Gastroesophageal sphincter (tissue), 4 donors: Measurements from ENCODE around the gene DRD4. TPM values are rescaled to one million over a fixed set of nuclear protein-coding genes. Genes with fewer than 3 reads are reported as not detected.

Experiments used
- ATAC-seq: fragments of 150-250 bp; one replicate; pipeline ENCODE4 v1.9.1; 2016; ENCODE audit warnings: mild to moderate bottlenecking, moderate library complexity
- H3K27ac ChIP-seq, 4 donors: fragments of 200-600 bp; sonication (generic) in 3 of 4; 1 replicate in 3 of 4; 2 replicates in 1 of 4; pipeline ENCODE4 v1.5.1; 2016 to 2019
- H3K27me3 ChIP-seq: fragments of 200-600 bp; sonication (generic); one replicate; pipeline ENCODE4 v1.5.1; 2019
- H3K36me3 ChIP-seq, 2 donors: fragments of 200-600 bp; sonication (generic); one replicate each; pipeline ENCODE4 v1.5.1; 2019; ENCODE audit warnings: control low read depth in 1 of 2
- H3K4me1 ChIP-seq, 3 donors: fragments of 200-600 bp; sonication (generic); 1 replicate in 2 of 3; 2 replicates in 1 of 3; pipeline ENCODE4 v1.5.1; 2016 to 2019; ENCODE audit warnings: control low read depth in 2 of 3
- H3K4me3 ChIP-seq, 2 donors: fragments of 200-600 bp; sonication (generic); one replicate each; pipeline ENCODE4 v1.5.1; 2019; ENCODE audit warnings: mild to moderate bottlenecking in 1 of 2, moderate library complexity in 1 of 2
- H3K9me3 ChIP-seq, 3 donors: fragments of 200-600 bp; sonication (generic); one replicate each; pipeline ENCODE4 v1.5.1; 2017 to 2019; ENCODE audit warnings: control low read depth in 2 of 3
- CTCF ChIP-seq, 4 experiments: fragments of 200-600 bp in 2 of 4; fragments of 450-650 bp in 2 of 4; sonication (generic) in 1 of 4; IDR thresholded peaks; one replicate each; pipeline ENCODE4 v1.5.1; 2017 to 2019; ENCODE audit warnings: antibody characterized with exemption in 4 of 4, mild to moderate bottlenecking in 2 of 4, moderate library complexity in 2 of 4
- EP300 ChIP-seq: sonication (generic); formaldehyde crosslinking; IDR thresholded peaks from one replicate; pipeline ENCODE4 v1.6.1; 2017; ENCODE audit warnings: antibody characterized with exemption, mild to moderate bottlenecking
- POLR2A ChIP-seq, 2 donors: fragments of 450-650 bp; IDR thresholded peaks; one replicate each; pipeline ENCODE4 v1.6.1; 2017; ENCODE audit warnings: antibody characterized with exemption in 2 of 2, mild to moderate bottlenecking in 2 of 2, moderate library complexity in 1 of 2
- POLR2AphosphoS5 ChIP-seq: sonication (generic); formaldehyde crosslinking; IDR thresholded peaks from one replicate; pipeline ENCODE4 v1.6.1; 2017; ENCODE audit warnings: antibody characterized with exemption
- WGBS, 2 donors: methylation state at CpG; one replicate each; pipeline ENCODE4 v1.1.5; 2018; ENCODE audit warnings: low coverage in 1 of 2; 5-methylcytosine and 5-hydroxymethylcytosine counted together
- total RNA-seq, 4 donors: library from RNA; depleted of rRNA; stranded (reverse); fragments of >200 nt; gene quantifications; one replicate each; pipeline ENCODE4 v1.1.0, GENCODE V29; 2016

The DRD4 gene
- total RNA-seq, 4 donors from 2014 or later = 0.27 TPM; not detected in 3

- Histone ChIP-seq H3K27ac (no peak overlapping the region), H3K27me3 (peaks cover under 1% of the 10 kb centered on the region), H3K36me3 (peaks cover 0 to 55% of the 10 kb centered on the region in 2 donors), H3K4me3 (no peak overlapping the region), H3K4me1 (peaks cover 0 to 26% (median 18%) of the 10 kb centered on the region in 3 donors), H3K9me3 (no peaks in the 10 kb centered on the region)
- TF ChIP-seq POLR2A (IDR thresholded peaks at IDR 0.05) (no peak), POLR2AphosphoS5 (no peak)
- ATAC-seq = no peak
- 100% methylated on average over 1 of the region's 24 CpGs; no CpG with 5 or more reads in 1 of the 2 donors for WGBS, 2 donors
Measured at GRCh38 chr11:618856-619627, 18.0 kb upstream of the DRD4 start.

DNA sequence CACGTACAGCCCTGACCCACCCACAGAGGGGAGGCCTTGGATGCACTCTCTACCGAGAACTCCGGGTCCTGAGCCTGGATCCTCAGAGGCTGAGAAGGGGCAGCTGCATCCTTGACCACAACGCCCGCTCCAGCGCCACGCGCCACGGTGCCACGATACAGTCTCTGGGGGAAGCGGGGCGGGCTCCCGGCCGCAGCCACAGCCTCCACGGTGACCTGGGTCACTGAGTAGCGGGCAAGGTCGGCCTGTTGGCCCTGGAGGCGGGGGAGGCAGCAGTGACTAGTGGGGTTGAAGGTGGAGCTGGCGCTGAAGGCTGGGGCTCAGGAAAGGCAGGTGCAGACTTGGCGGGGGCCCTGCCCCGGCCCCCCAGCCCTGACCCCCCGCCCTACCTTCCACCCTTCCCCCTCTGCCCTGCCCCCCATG is 17.4 kb upstream of the DRD4 start:
- Histone ChIP-seq H3K4me1 (peaks cover 0 to 20% (median 12%) of the 10 kb centered on the region in 3 donors), H3K4me3 (no peak overlapping the region), H3K36me3 (peaks cover 0 to 57% of the 10 kb centered on the region in 2 donors), H3K27me3 (peaks cover 6% of the 10 kb centered on the region), H3K27ac (no peak overlapping the region), H3K9me3 (no peaks in the 10 kb centered on the region)
- no peak for ATAC-seq
- TF ChIP-seq POLR2AphosphoS5 = no peak
- no peak for TF ChIP-seq EP300
- TF ChIP-seq CTCF (IDR thresholded peaks at IDR 0.05) = no peak
- no peak for TF ChIP-seq POLR2A (IDR thresholded peaks at IDR 0.05)
- WGBS, 2 donors = no CpG with 5 or more reads among the region's 22 CpGs

DNA sequence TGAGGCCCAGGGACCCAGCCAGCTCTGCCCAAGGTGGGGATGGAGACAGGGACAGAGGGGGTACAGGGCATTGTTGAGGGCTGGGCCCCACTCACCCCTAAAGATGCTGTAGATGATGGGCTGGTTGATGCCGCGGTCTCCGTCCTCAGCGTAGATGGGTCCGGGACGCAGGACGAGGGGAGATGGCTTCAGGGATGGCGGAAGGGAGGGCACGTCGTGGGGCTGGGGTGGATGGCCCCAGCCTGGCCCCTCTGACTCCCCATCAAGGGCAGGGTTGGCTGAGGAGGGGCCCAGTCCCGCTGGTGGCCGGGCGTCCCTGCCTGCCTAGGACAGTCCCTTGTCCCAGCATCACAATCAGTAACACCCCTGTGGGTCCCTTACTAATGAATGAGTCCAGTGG is 16.9 kb upstream of the DRD4 start:
- Histone ChIP-seq H3K4me3 (no peak overlapping the region), H3K4me1 (peaks cover 0 to 14% (median 7%) of the 10 kb centered on the region in 3 donors), H3K36me3 (peaks cover 0 to 57% of the 10 kb centered on the region in 2 donors), H3K27ac (no peak overlapping the region), H3K27me3 (peaks cover 12% of the 10 kb centered on the region), H3K9me3 (no peaks in the 10 kb centered on the region)
- TF ChIP-seq POLR2AphosphoS5 = no peak
- no peak for TF ChIP-seq CTCF (IDR thresholded peaks at IDR 0.05)
- no peak for TF ChIP-seq POLR2A (IDR thresholded peaks at IDR 0.05)
- TF ChIP-seq EP300 = no peak
- ATAC-seq = no peak
- WGBS, 2 donors = 100% methylated on average over 1 of the region's 13 CpGs; no CpG with 5 or more reads in 1 of the 2 donors

GRCh38 chr11:620935-621814 is 15.9 kb upstream of the DRD4 start:
- Histone ChIP-seq H3K4me3 (no peak overlapping the region), H3K27me3 (peaks cover 21% of the 10 kb centered on the region), H3K4me1 (peaks cover 0 to 13% (median 4%) of the 10 kb centered on the region in 3 donors), H3K36me3 (peaks cover 0 to 57% of the 10 kb centered on the region in 2 donors), H3K9me3 (no peaks in the 10 kb centered on the region), H3K27ac (no peak overlapping the region)
- 75 to 81% methylated on average over 12 to 14 of the region's 45 CpGs for WGBS, 2 donors
- TF ChIP-seq POLR2A (IDR thresholded peaks at IDR 0.05) = no peak
- no peak for TF ChIP-seq CTCF (IDR thresholded peaks at IDR 0.05)
- TF ChIP-seq EP300 = no peak
- TF ChIP-seq POLR2AphosphoS5 = no peak
- no peak for ATAC-seq

- Histone ChIP-seq H3K36me3 (peaks cover 0 to 57% of the 10 kb centered on the region in 2 donors), H3K4me3 (no peak overlapping the region), H3K27ac (no peak overlapping the region), H3K9me3 (no peaks in the 10 kb centered on the region), H3K27me3 (peaks cover 28% of the 10 kb centered on the region), H3K4me1 (peaks cover 0 to 13% (median 0%) of the 10 kb centered on the region in 3 donors)
- 74% methylated on average over 12 of the region's 27 CpGs; no CpG with 5 or more reads in 1 of the 2 donors for WGBS, 2 donors
- no peak for TF ChIP-seq EP300
- TF ChIP-seq POLR2A (IDR thresholded peaks at IDR 0.05) = no peak
- TF ChIP-seq POLR2AphosphoS5 = no peak
- TF ChIP-seq CTCF (IDR thresholded peaks at IDR 0.05) = no peak
- no peak for ATAC-seq
Measured at GRCh38 chr11:621838-622237, 15.2 kb upstream of the DRD4 start.
